HG02642 (cell line): ENCODE data around the gene ARHGAP10.
A peak's percentile ranks its signal among the peaks of the same experiment; 100 is the strongest.
"Not testable (repeated sequence)": the region's sequence is repeated elsewhere in the genome, so short reads cannot be mapped to it uniquely, and the experiment has no call there.

ENCODE experiments used
- ATAC-seq: cut with Tn5 transposase; IDR thresholded peaks from one replicate; pipeline ENCODE4 v1.9.1; 2021; ENCODE audit warnings: mild to moderate bottlenecking; ENCODE audit not compliant: unreplicated experiment, poor library complexity

The ARHGAP10 gene

GRCh38 chr4:147971116-147971515 lies 239.2 kb downstream of the ARHGAP10 start:
- no peak for ATAC-seq

GRCh38 chr4:147975325-147975724 lies 243.4 kb downstream of the ARHGAP10 start:
- ATAC-seq: no peak

DNA sequence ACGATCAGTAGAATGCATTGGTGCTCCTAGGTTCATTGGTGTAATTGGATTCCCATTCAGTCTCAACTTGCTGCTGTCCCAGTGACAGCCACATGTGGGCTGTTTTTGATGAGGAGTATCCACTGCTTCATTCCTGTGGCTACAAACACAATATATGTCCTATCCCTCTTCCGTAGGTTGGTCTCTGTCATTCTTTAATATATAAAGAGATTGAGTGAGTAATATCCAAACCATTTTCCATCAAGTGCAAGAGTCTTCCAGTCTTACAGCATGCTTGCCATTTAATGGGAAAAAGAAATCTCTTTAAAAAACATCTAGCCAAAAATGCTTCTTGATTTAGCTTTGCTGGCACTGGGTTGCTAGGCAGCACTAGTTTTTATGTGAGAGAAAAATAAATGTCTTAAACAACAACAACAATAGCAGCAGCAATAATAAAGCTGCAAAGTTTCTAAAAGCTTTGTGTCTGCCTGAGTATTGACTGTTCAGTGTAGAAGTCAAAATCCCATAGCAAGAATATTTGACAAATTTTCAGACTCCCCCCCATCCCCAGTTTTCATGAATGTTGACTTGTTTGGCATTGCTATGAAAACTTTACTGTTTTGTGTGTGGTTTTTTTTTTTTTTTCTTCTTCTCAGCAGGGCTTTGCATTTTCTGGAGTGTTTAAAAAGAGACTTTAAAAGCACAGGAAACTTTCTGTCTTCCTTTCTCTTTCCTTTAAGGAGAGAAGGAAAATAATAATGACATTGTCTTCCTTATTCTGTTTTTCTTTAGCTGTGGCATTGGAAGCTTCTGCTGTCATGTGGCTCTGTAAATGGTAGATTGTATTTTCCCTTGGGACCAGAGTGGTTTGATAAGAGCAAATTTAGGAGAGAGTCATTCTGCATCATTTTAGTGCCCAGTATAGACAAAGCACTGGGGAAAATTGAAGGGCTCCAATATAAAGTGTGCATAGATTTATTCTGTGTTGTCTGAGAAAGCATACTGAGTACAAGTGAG lies 244.3 kb downstream of the ARHGAP10 start:
- no peak for ATAC-seq

- no peak for ATAC-seq
Observed at GRCh38 chr4:147980586-147980985, 248.7 kb downstream of the ARHGAP10 start.

- peak; percentile 92 for ATAC-seq
Observed at GRCh38 chr4:147981305-147981704, 249.4 kb downstream of the ARHGAP10 start.

DNA sequence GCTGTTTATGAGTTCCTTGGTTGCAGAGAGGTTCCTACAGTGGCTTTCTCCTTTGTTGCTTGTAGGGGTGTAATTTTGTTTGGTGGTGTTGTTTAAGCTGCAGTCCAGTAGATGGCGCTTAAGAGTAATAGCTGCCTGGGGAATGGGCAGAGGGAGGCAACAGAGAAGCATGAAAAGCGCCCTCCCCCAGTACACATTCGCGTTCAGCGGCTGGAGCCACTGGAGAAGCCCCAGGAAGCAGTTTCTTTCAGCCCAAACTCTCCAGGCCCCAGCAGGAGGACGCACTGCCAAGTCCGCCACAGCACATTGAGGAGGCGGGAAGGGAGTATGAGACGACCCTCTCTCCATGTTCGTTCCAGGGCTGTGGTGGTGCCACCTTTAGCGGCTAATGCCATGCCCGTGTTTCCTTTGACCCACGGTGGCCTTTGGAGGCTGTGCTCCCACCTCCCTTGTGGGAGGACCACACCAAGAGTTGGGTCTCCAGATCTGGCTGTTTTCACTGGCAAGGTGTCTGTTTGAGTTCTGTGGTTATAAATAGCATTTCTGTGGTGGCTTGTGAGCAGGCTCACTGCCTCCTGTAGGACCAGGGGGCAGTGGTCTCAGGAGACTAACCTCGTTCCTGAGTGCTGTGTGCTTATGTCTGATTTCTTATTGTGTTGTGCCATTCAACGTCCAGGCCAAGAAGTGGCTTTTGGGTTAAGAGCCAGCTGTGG lies 252.3 kb downstream of the ARHGAP10 start:
- no peak for ATAC-seq

DNA sequence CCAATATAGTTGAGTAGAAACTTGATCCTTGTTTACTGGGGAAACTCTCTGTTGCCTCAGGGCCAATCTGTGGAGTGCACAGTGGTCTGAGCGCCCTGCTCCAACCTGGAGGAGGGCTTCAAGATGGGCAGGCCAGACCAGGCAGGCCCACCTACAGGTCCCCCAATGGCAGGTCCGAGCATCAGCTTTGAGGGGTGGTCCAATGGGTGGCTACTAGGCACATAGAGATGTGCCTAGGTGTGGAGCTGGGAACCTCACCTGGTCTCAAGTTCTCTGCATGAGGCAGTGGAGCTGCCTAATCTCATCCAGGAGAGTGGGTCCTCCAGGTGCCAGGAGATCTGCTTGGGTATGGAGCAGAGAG lies 252.9 kb downstream of the ARHGAP10 start:
- no peak for ATAC-seq

- no peak for ATAC-seq
Observed at GRCh38 chr4:147985376-147985775, 253.5 kb downstream of the ARHGAP10 start.

- ATAC-seq: peak; percentile 65
Observed at GRCh38 chr4:147987252-147987651, 255.4 kb downstream of the ARHGAP10 start.

DNA sequence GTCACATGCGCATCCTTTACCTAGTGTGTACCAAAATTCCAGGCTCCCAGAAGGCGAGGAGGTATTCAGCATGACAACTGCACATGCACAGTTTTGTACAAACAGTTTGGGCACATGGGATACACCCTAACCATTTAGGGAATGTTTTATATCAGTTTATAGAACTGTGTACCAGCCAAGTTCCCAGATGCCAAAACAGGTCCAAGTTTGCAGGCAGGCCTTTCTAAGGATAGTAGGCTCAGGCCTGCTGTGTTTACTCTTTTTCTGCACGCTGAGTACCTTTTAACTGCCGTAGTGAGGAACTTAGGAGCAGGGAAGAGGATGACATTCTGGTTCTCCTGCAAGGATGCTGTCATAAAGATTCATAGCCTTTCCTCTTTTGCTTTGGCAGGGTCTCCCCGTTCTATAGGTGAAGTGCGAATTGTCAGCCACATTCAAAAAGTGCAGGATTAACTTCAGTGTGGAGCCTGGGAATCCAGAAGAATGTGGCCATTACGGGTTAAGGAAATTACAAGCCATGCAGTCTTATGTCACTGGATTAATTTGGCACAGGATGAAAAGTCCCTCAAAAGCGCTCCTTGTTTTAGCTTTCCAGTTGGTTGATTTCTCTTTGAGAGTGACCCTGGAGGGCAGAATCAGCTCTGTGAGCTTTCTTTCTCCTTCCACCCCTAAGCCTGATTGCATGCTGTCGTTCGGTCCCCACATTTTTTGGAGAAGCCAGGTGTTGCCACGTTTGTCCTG lies 259.8 kb downstream of the ARHGAP10 start:
- ATAC-seq: no peak

DNA sequence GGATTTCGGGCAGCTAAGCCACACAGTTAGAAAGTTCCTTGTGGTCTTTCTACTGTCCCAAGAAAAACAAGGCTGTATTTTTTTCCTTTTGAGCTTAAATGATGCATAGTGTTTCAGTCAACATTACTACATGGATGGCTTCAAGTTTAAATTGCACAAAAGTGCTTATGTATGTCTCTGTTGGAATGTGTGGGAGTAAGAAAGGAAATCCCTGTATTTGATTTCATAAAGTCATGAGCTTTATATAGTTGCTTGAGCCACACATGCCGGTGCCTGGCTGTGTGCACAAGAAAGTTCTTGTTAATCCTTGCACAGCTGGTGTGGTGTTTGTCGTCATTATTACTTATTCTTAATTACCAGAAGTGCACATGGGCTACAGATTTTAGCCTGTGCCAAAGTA lies 262.2 kb downstream of the ARHGAP10 start:
- ATAC-seq: no peak

GRCh38 chr4:147994491-147995385 lies 262.9 kb downstream of the ARHGAP10 start:
- no peak for ATAC-seq

- ATAC-seq: no peak
Observed at GRCh38 chr4:147996859-147997258, 265.0 kb downstream of the ARHGAP10 start.

DNA sequence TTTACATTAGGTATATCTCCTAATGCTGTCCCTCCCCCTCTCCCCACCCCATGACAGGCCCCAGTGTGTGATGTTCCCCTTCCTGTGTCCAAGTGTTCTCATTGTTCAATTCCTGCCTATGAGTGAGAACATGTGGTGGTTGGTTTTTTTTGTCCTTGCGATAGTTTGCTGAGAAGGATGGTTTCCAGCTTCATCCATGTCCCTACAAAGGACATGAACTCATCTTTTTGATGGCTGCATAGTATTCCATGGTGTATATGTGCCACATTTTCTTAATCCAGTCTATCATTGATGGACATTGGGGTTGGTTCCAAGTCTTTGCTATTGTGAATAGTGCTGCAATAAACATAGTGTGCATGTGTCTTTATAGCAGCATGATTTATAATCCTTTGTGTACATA lies 268.1 kb downstream of the ARHGAP10 start:
- not testable (repeated sequence) for ATAC-seq

DNA sequence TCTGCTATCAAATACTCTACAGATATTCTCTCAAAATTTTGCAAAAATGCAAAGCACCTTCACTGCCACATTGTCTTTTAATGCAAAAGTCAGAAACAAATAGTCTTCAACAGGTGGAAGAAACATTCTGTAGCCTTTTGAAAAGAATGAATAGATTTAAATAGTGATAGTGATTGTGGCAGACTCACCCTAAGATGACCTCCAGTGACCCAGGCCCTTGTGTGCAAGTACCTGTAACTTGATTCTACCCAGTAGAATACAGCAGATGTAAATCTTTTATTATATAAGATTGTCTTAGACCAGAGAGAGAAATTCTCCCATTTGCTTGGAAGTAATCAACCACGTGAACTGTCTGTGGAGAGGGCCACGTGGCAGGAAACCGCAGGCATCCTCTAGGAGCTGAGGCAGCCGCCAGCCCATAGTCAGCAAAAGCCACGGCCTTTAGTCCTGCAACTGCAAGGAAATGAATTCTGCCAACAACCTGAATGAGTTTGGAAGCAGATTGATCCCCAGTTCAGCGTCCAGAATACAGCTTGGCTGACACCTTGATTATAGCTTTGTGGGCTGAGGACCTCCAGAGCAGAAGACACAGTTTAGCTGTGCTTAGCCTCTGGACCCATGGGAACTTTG lies 272.5 kb downstream of the ARHGAP10 start:
- no peak for ATAC-seq

DNA sequence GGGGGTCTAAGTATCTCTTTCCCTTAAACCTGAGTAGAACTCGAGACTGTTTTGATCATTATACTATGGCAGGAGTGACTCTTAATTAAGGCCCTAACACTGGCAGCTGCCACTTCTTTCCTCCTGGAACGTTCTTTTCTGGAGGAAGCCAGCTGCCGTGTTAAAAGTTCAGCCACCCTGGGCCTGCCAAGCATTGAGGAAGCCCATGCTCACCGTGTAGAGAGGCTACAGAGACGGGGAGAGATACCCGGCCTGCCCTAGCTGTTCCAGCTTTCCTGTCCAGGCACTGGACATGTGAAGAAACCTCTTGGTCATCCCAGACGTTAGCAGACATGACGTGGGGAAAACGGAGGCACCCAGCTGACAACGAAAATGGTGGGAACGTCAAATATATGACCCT lies 274.1 kb downstream of the ARHGAP10 start:
- no peak for ATAC-seq

DNA sequence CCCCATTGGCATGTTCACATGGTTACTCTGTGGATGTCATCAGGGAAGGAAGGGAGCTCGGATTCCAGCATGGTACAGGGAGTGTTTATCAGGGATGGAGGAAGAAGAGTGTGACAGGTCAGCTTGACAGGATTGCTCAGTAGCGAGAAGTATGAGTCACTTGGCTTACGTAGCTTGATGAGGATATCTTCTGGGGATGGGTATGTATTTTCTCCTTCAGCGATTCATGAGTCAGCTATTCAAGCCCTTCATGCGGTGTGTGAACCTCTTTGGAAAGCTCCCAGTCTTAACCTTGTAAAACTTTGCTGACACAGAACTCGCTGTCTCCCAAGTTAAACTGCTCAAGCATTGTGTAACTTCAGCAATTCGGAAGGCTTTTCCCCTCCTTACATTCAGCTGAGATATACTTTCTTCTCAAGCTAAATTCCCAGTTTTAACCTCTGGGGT lies 275.4 kb downstream of the ARHGAP10 start:
- ATAC-seq: no peak

- ATAC-seq: no peak
Observed at GRCh38 chr4:148007792-148008191, 275.9 kb downstream of the ARHGAP10 start.

- ATAC-seq: no peak
Observed at GRCh38 chr4:148015058-148015457, 283.2 kb downstream of the ARHGAP10 start.
